ENCODE results near the gene LSP1. TPM values are rescaled to one million over a fixed set of nuclear protein-coding genes. Genes with fewer than 3 reads are reported as not detected.

LSP1 gene
- total RNA-seq, 1 experiment from 2014 or later: not detected

DNA sequence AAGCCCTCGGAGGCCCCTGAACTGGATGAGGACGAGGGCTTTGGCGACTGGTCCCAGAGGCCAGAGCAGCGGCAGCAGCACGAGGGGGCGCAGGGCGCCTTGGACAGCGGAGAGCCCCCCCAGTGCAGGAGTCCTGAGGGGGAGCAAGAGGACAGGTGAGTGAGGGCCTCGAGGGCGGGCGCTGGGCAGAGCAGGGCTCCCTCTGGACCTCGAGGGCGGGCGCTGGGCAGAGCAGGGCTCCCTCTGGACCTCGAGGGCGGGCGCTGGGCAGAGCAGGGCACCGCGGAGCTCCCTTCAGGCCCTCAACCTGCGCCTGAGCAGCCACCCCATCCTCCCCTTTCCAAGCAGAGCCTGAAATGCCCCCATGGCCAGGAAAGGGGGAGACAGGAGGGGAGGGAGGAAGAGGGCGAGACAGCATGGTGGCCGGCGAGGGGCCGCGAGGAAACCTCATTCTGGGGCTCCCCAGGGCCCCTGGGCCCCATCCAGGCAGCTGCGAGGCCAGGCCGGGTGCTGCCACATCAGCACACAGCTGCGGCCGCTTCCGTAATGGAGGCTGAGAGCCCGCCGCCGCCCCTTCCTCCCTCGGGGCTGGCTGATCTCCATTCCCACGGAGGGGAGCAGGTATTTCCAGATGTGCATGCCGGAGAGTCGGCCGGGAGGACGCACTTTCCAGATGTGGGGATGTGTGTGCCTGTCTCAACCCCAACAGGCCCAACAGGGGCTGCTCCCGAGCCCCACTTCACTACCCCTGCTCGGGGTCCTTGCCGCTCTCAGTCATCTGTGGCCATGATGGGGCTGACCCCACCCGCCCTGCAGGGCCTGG, 28.8 kb downstream of the LSP1 start:
- Histone ChIP-seq H3K4me3 (ENCODE audit: low read depth, low read length, poor library complexity, severe bottlenecking) (no peak overlapping the region), H3K9me3 (ENCODE audit: low read depth, low read length, poor library complexity, severe bottlenecking) (no peaks in the 10 kb centered on the region), H3K4me1 (ENCODE audit: insufficient read depth, low read length, poor library complexity, severe bottlenecking) (no peaks in the 10 kb centered on the region), H3K27me3 (replicated peaks; ENCODE audit: insufficient read depth, low read depth, low read length, poor library complexity) (no peaks in the 10 kb centered on the region), H3K27ac (ENCODE audit: low read depth, low read length, poor library complexity, severe bottlenecking) (no peak overlapping the region), H3K36me3 (ENCODE audit: insufficient read depth, low read length, poor library complexity, severe bottlenecking) (no peaks in the 10 kb centered on the region)
- DNase-seq (ENCODE audit: low spot score): no peak
- TF ChIP-seq, protein P1, sequence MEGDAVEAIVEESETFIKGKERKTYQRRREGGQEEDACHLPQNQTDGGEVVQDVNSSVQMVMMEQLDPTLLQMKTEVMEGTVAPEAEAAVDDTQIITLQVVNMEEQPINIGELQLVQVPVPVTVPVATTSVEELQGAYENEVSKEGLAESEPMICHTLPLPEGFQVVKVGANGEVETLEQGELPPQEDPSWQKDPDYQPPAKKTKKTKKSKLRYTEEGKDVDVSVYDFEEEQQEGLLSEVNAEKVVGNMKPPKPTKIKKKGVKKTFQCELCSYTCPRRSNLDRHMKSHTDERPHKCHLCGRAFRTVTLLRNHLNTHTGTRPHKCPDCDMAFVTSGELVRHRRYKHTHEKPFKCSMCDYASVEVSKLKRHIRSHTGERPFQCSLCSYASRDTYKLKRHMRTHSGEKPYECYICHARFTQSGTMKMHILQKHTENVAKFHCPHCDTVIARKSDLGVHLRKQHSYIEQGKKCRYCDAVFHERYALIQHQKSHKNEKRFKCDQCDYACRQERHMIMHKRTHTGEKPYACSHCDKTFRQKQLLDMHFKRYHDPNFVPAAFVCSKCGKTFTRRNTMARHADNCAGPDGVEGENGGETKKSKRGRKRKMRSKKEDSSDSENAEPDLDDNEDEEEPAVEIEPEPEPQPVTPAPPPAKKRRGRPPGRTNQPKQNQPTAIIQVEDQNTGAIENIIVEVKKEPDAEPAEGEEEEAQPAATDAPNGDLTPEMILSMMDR (conservative IDR thresholded peaks at IDR 0.05; ENCODE audit: low read depth, low read length): no peak
- TF ChIP-seq EZH2 (IDR thresholded peaks at IDR 0.05; ENCODE audit: borderline replicate concordance, low read depth, low read length, poor library complexity, severe bottlenecking): no peak
- intact Hi-C loops (cut with micrococcal nuclease; ENCODE audit: unreplicated experiment): loop anchor here (2.0 to 5.0 kb wide), 2 partner anchors 41 to 269 kb away; no protein-coding TSS in a partner anchor
- CTCF ChIA-PET: interaction anchor here (0.6 to 4.0 kb wide), 7 partner anchors 40 to 274 kb away, joined by 3 to 74 read pairs (median 4); no protein-coding TSS in a partner anchor
- no TSS peak for BruUV-seq (replicated peaks)
- POLR2A ChIA-PET (ENCODE audit: low non-redundant PET): no interaction called here

DNA sequence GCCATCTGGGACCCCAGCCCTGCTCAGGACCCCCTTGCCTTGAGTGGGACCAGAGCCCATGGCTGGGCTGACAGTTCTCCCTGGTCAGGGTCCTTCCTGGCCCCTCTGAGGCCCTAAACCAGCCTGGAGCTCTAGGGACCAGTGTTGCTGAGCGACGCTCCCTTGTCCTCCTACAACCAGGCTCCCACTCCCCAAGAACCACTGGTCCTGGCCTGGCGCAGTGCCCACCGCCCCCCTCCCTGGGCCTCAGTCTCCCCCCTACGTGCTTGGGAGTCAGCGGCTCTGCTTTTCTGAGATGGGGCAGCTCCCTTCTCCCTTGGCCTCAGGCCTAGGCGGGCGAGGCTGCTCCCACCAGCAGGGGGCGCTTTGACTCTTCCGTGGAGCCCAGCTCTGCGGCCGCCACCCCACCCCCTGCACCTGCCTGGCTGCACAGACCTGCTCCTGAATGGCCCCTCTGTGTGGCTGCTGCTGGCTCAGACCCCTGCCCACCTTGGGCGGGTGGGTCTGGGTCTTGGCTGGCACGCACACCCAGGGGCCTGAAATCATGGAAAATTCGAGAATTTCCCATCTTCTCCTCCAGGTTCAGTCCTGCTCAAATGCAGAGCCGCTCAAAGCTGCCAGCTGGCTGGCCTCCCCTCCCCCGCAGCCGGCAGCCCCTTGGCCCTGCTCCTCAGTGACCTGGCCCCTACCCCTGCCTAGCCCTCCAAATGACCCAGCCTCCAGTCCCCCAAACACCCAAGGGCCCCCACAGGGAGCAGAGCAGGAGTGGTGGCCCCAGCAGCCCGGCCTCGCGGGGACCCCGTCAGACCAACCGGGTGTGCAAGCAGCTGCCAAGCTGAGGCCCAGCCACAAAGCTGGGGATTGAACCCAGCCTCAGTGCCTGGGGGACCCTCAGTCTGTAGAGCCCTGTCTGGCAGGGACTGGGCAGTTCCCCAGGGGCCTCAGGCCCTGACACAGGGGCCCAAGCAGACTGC, 29.7 kb downstream of the LSP1 start:
- Histone ChIP-seq H3K36me3 (ENCODE audit: insufficient read depth, low read length, poor library complexity, severe bottlenecking) (no peaks in the 10 kb centered on the region), H3K9me3 (ENCODE audit: low read depth, low read length, poor library complexity, severe bottlenecking) (no peaks in the 10 kb centered on the region), H3K4me1 (ENCODE audit: insufficient read depth, low read length, poor library complexity, severe bottlenecking) (no peaks in the 10 kb centered on the region), H3K27me3 (replicated peaks; ENCODE audit: insufficient read depth, low read depth, low read length, poor library complexity) (no peaks in the 10 kb centered on the region), H3K27ac (ENCODE audit: low read depth, low read length, poor library complexity, severe bottlenecking) (no peak overlapping the region), H3K4me3 (ENCODE audit: low read depth, low read length, poor library complexity, severe bottlenecking) (no peak overlapping the region)
- intact Hi-C loops (cut with micrococcal nuclease; ENCODE audit: unreplicated experiment): loop anchor here (2.0 to 5.0 kb wide), 2 partner anchors 40 to 268 kb away; no protein-coding TSS in a partner anchor
- peak; percentile 68 for DNase-seq (ENCODE audit: low spot score)
- TF ChIP-seq, protein P1 (conservative IDR thresholded peaks at IDR 0.05; ENCODE audit: low read depth, low read length): peak; percentile 86
- TF ChIP-seq EZH2 (IDR thresholded peaks at IDR 0.05; ENCODE audit: borderline replicate concordance, low read depth, low read length, poor library complexity, severe bottlenecking): no peak
- CTCF ChIA-PET: interaction anchor here (0.6 to 4.0 kb wide), 8 partner anchors 36 to 274 kb away, joined by 3 to 74 read pairs (median 4); no protein-coding TSS in a partner anchor
- POLR2A ChIA-PET (ENCODE audit: low non-redundant PET): no interaction called here
- BruUV-seq (replicated peaks): no TSS peak

Measured in A673 (cell line).